OCI-LY7 (cell line): Measurements from ENCODE around the gene RASIP1. TPM values are rescaled to one million over a fixed set of nuclear protein-coding genes. Genes with fewer than 3 reads are reported as not detected.
"Not testable (repeated sequence)": the region's sequence is repeated elsewhere in the genome, so short reads cannot be mapped to it uniquely, and the experiment has no call there.

Experiments used
- BruUV-seq: library from RNA; stranded (reverse); fragments of 400-500 nt; replicated peaks from 2 replicates; lab custom pipeline; 2021; lab: Mats Ljungman, UMichigan
- CTCF ChIA-PET: fragments of 300-600 bp; sonication (Branson Sonifier 250); formaldehyde crosslinking; loops from one replicate; lab custom pipeline; 2022; ENCODE audit warnings: antibody characterized with exemption; ENCODE audit not compliant: unreplicated experiment; lab: Charles Lee
- POLR2A ChIA-PET: fragments of 300-600 bp; sonication (Branson Sonifier 250); formaldehyde crosslinking; loops from one replicate; lab custom pipeline; 2022; ENCODE audit warnings: antibody characterized with exemption; lab: Charles Lee
- DNase-seq: peaks from one replicate; pipeline ENCODE4 v3.0.0-alpha.2; 2015; ENCODE audit warnings: low spot score
- H2AFZ ChIP-seq: fragments of 200-600 bp; sonication (generic), shearing (Covaris generic); 2 replicates; pipeline ENCODE4 v1.6.1; 2014; ENCODE audit warnings: mild to moderate bottlenecking, antibody characterized with exemption, low read length, moderate library complexity
- H3K27ac ChIP-seq: fragments of 200-600 bp; sonication (generic); 2 replicates; pipeline ENCODE4 v1.5.1; 2014; ENCODE audit warnings: mixed run types, low read depth, mild to moderate bottlenecking, moderate library complexity, low read length, inconsistent platforms; ENCODE audit not compliant: poor library complexity, severe bottlenecking
- H3K36me3 ChIP-seq: fragments of 200-600 bp; sonication (generic); 2 replicates; pipeline ENCODE4 v1.6.1; 2014; ENCODE audit warnings: mild to moderate bottlenecking, antibody characterized with exemption, low read length, moderate library complexity, mixed read lengths; ENCODE audit not compliant: insufficient read depth
- H3K4me1 ChIP-seq: fragments of 200-600 bp; sonication (generic); 2 replicates; pipeline ENCODE4 v1.5.1; 2014; ENCODE audit warnings: mild to moderate bottlenecking, low read length; ENCODE audit not compliant: insufficient read depth, poor library complexity, severe bottlenecking
- H3K4me2 ChIP-seq: fragments of 200-600 bp; sonication (generic); 2 replicates; pipeline ENCODE4 v1.6.1; 2014; ENCODE audit warnings: mild to moderate bottlenecking, low read length
- H3K4me3 ChIP-seq: fragments of 200-600 bp; sonication (generic); 2 replicates; pipeline ENCODE4 v1.5.1; 2014; ENCODE audit warnings: mild to moderate bottlenecking, low read depth, low read length; ENCODE audit not compliant: poor library complexity, severe bottlenecking
- H3K79me2 ChIP-seq: fragments of 200-600 bp; sonication (generic); 2 replicates; pipeline ENCODE4 v1.6.1; 2016; ENCODE audit warnings: low read depth, mild to moderate bottlenecking, low read length, moderate library complexity, mixed read lengths; ENCODE audit not compliant: insufficient read depth
- H3K9me2 ChIP-seq: fragments of 200-600 bp; sonication (generic); 2 replicates; pipeline ENCODE4 v1.6.1; 2016; ENCODE audit warnings: mild to moderate bottlenecking, low read length, mixed read lengths; ENCODE audit not compliant: insufficient read depth
- H3K9me3 ChIP-seq: fragments of 200-600 bp; sonication (generic); 2 replicates; pipeline ENCODE4 v1.6.1; 2014; ENCODE audit warnings: mild to moderate bottlenecking, mixed run types, low read length, mixed read lengths
- H4K20me1 ChIP-seq: fragments of 200-600 bp; sonication (generic); 2 replicates; pipeline ENCODE4 v1.6.1; 2014; ENCODE audit warnings: mild to moderate bottlenecking, antibody characterized with exemption, low read length, moderate library complexity, mixed read lengths; ENCODE audit not compliant: insufficient read depth
- EZH2phosphoT487 ChIP-seq: fragments of 200-600 bp; sonication (generic); IDR thresholded peaks from 2 replicates; pipeline ENCODE4 v1.6.1; 2018; ENCODE audit warnings: low read depth, borderline replicate concordance, mild to moderate bottlenecking, mixed run types, antibody characterized with exemption, low read length, moderate library complexity, mixed read lengths
- intact Hi-C: fragments of 100-400 bp; cut with micrococcal nuclease; formaldehyde crosslinking; loops from one replicate; pipeline ENCODE4 v1.10.0; 2022; ENCODE audit not compliant: unreplicated experiment
- total RNA-seq, 2 experiments: library from RNA; depleted of rRNA in 1 of 2; stranded (reverse); fragments of >200 nt in 1 of 2; shearing (Covaris generic) in 1 of 2; gene quantifications; 2 replicates each; pipeline ENCODE4 v1.2.3, GENCODE V29; 2014 to 2022
- TF ChIP-seq, protein P1 (sequence below): fragments of 200-600 bp; sonication (generic); conservative IDR thresholded peaks from 2 replicates; pipeline ENCODE4 v1.5.1; 2014; ENCODE audit warnings: mild to moderate bottlenecking, antibody characterized with exemption, low read length, moderate library complexity, mixed read lengths

RASIP1 gene
- total RNA-seq, 2 experiments from 2014 or later, result 0.09 to 0.36 TPM

- Histone ChIP-seq H3K27ac (no peak overlapping the region), H3K9me3 (no peaks in the 10 kb centered on the region), H3K9me2 (no peaks in the 10 kb centered on the region), H3K79me2 (no peaks in the 10 kb centered on the region), H3K4me3 (no peak overlapping the region), H3K36me3 (no peaks in the 10 kb centered on the region), H4K20me1 (no peaks in the 10 kb centered on the region), H3K4me2 (no peak overlapping the region), H2AFZ (no peak overlapping the region), H3K4me1 (no peaks in the 10 kb centered on the region)
- POLR2A ChIA-PET, result interaction anchor here (0.6 kb wide), 1 partner anchor 28 kb away, joined by 4 read pairs; no protein-coding TSS in a partner anchor
- intact Hi-C loops, result no loop called here
- DNase-seq, result no peak
- BruUV-seq, result no TSS peak
- CTCF ChIA-PET, result no interaction called here
- TF ChIP-seq, protein P1, sequence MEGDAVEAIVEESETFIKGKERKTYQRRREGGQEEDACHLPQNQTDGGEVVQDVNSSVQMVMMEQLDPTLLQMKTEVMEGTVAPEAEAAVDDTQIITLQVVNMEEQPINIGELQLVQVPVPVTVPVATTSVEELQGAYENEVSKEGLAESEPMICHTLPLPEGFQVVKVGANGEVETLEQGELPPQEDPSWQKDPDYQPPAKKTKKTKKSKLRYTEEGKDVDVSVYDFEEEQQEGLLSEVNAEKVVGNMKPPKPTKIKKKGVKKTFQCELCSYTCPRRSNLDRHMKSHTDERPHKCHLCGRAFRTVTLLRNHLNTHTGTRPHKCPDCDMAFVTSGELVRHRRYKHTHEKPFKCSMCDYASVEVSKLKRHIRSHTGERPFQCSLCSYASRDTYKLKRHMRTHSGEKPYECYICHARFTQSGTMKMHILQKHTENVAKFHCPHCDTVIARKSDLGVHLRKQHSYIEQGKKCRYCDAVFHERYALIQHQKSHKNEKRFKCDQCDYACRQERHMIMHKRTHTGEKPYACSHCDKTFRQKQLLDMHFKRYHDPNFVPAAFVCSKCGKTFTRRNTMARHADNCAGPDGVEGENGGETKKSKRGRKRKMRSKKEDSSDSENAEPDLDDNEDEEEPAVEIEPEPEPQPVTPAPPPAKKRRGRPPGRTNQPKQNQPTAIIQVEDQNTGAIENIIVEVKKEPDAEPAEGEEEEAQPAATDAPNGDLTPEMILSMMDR, result no peak
- no peak for TF ChIP-seq EZH2phosphoT487
These were observed 59.8 kb downstream of the RASIP1 start for GRCh38 chr19:48680436-48681126.

- H3K79me2 ChIP-seq, POLR2A ChIA-PET, H2AFZ ChIP-seq, H3K4me3 ChIP-seq, H3K4me2 ChIP-seq, DNase-seq, intact Hi-C loops, CTCF ChIA-PET, H3K4me1 ChIP-seq, H3K9me2 ChIP-seq, H3K27ac ChIP-seq, H4K20me1 ChIP-seq, H3K36me3 ChIP-seq, BruUV-seq, H3K9me3 ChIP-seq: not testable (repeated sequence)
These were observed 60.4 kb downstream of the RASIP1 start for GRCh38 chr19:48680006-48680405.

GRCh38 chr19:48678201-48678600, 62.2 kb downstream of the RASIP1 start:
- Histone ChIP-seq H3K79me2 (no peaks in the 10 kb centered on the region), H3K9me3 (no peaks in the 10 kb centered on the region), H3K27ac (no peak overlapping the region), H3K4me1 (peaks cover 2% of the 10 kb centered on the region), H3K36me3 (no peaks in the 10 kb centered on the region), H3K9me2 (no peaks in the 10 kb centered on the region), H2AFZ (no peak overlapping the region), H3K4me2 (no peak overlapping the region), H3K4me3 (no peak overlapping the region), H4K20me1 (no peaks in the 10 kb centered on the region)
- no peak for TF ChIP-seq EZH2phosphoT487
- TF ChIP-seq, protein P1, result no peak
- ChIA-PET CTCF (no interaction called here), POLR2A (no interaction called here)
- intact Hi-C loops, result no loop called here
- BruUV-seq, result no TSS peak
- no peak for DNase-seq
